Caco-2 (cell line): ENCODE data around the gene G6PD. TPM values are rescaled to one million over a fixed set of nuclear protein-coding genes. Genes with fewer than 3 reads are reported as not detected.

Source experiments
- BruUV-seq: library from RNA; stranded (reverse); fragments of 400-500 nt; replicated peaks from 2 replicates; lab custom pipeline; 2021; lab: Mats Ljungman, UMichigan
- CTCF ChIA-PET: fragments of 300-600 bp; sonication (Branson Sonifier 250); formaldehyde crosslinking; loops from one replicate; lab custom pipeline; 2022; ENCODE audit warnings: antibody characterized with exemption; lab: Charles Lee
- POLR2A ChIA-PET: fragments of 300-600 bp; sonication (Branson Sonifier 250); formaldehyde crosslinking; loops from one replicate; lab custom pipeline; 2022; ENCODE audit warnings: antibody characterized with exemption; lab: Charles Lee
- DNase-seq, 2 experiments: peaks; one replicate each; pipeline versions ENCODE4 v3.0.0 to v3.0.0-alpha.2; 2020 to 2022
- H3K27me3 ChIP-seq: replicated peaks from 2 replicates; pipeline ENCODE4 v1.6.0; 2011; ENCODE audit warnings: low read length; ENCODE audit not compliant: control insufficient read depth, insufficient read depth
- H3K36me3 ChIP-seq: 2 replicates; pipeline ENCODE4 v1.5.1; 2011; ENCODE audit warnings: low read length; ENCODE audit not compliant: control insufficient read depth, insufficient read depth
- H3K4me1 ChIP-seq: fragments of 250-450 bp; sonication (Bioruptor Pico); 2 replicates; pipeline ENCODE4 v1.5.1; 2020; ENCODE audit warnings: mild to moderate bottlenecking
- H3K4me3 ChIP-seq: 2 replicates; pipeline ENCODE4 v1.5.1; 2011; ENCODE audit warnings: low read depth, mild to moderate bottlenecking, control low read depth, low read length
- H3K9me3 ChIP-seq: fragments of 250-450 bp; sonication (Bioruptor Pico); 2 replicates; pipeline ENCODE4 v1.5.1; 2020; ENCODE audit warnings: mild to moderate bottlenecking, moderate library complexity
- H3K27ac Mint-ChIP-seq: one replicate; pipeline ENCODE4 v1.8.0; 2022; ENCODE audit warnings: mixed read lengths; ENCODE audit not compliant: unreplicated experiment
- H3K27me3 Mint-ChIP-seq: one replicate; pipeline ENCODE4 v1.8.0; 2022; ENCODE audit warnings: mixed read lengths; ENCODE audit not compliant: insufficient read depth, unreplicated experiment
- H3K36me3 Mint-ChIP-seq: one replicate; pipeline ENCODE4 v1.8.0; 2022; ENCODE audit warnings: mild to moderate bottlenecking, mixed read lengths; ENCODE audit not compliant: insufficient read depth, unreplicated experiment
- H3K4me1 Mint-ChIP-seq: one replicate; pipeline ENCODE4 v1.8.0; 2022; ENCODE audit warnings: low read depth, mixed read lengths; ENCODE audit not compliant: unreplicated experiment
- H3K4me3 Mint-ChIP-seq: one replicate; pipeline ENCODE4 v1.8.0; 2022; ENCODE audit warnings: mild to moderate bottlenecking, moderate library complexity, mixed read lengths; ENCODE audit not compliant: unreplicated experiment
- H3K9me3 Mint-ChIP-seq: one replicate; pipeline ENCODE4 v1.8.0; 2022; ENCODE audit warnings: mixed read lengths; ENCODE audit not compliant: unreplicated experiment
- CTCF ChIP-seq, 2 experiments: fragments of 200-600 bp in 1 of 2; IDR thresholded peaks; 1 replicate in 1 of 2; 2 replicates in 1 of 2; pipeline versions ENCODE4 v1.5.1 to v1.8.0; 2011 to 2022; ENCODE audit warnings: antibody characterized with exemption in 1 of 2, control low read depth in 1 of 2, inconsistent platforms in 1 of 2, low read depth in 1 of 2, low read length in 1 of 2, mild to moderate bottlenecking in 1 of 2, moderate library complexity in 1 of 2; ENCODE audit not compliant: insufficient read depth in 1 of 2, severe bottlenecking in 1 of 2, unreplicated experiment in 1 of 2
- intact Hi-C: fragments of 100-400 bp; cut with micrococcal nuclease; formaldehyde crosslinking; loops from one replicate; pipeline ENCODE4 v1.10.0; 2022; ENCODE audit not compliant: unreplicated experiment
- total RNA-seq: library from RNA; stranded (reverse); gene quantifications from 2 replicates; pipeline ENCODE4 v1.2.3, GENCODE V29; 2022

The G6PD gene
- total RNA-seq, 1 experiment from 2014 or later, result 103 TPM

GRCh38 chrX:154483325-154483724 lies 63.3 kb downstream of the G6PD start:
- intact Hi-C loops, result no loop called here
- H3K4me1 ChIP-seq, result peaks cover 4% of the 10 kb centered on the region; the same call in 1 of the 2 replicates
- no peaks in the 10 kb centered on the region for H3K27me3 ChIP-seq
- Mint-ChIP-seq H3K27ac (peak overlapping the region; percentile 48), H3K4me1 (no peaks in the 10 kb centered on the region), H3K27me3 (no peaks in the 10 kb centered on the region), H3K4me3 (no peak overlapping the region), H3K9me3 (no peaks in the 10 kb centered on the region), H3K36me3 (peaks cover 22% of the 10 kb centered on the region)
- DNase-seq, result no peak
- ChIA-PET POLR2A (no interaction called here), CTCF (no interaction called here)
- no peak overlapping the region for H3K4me3 ChIP-seq
- no TSS peak for BruUV-seq
- H3K9me3 ChIP-seq, result no peaks in the 10 kb centered on the region
- no peak for TF ChIP-seq CTCF (IDR thresholded peaks at IDR 0.05; ENCODE audit: insufficient read depth in 1 of 2, low read depth in 1 of 2, low read length in 1 of 2, severe bottlenecking in 1 of 2, unreplicated experiment in 1 of 2)
- H3K36me3 ChIP-seq, result 0 out of 2 replicates have a peak, but pooled peaks cover 1% of the 10 kb centered on the region

DNA sequence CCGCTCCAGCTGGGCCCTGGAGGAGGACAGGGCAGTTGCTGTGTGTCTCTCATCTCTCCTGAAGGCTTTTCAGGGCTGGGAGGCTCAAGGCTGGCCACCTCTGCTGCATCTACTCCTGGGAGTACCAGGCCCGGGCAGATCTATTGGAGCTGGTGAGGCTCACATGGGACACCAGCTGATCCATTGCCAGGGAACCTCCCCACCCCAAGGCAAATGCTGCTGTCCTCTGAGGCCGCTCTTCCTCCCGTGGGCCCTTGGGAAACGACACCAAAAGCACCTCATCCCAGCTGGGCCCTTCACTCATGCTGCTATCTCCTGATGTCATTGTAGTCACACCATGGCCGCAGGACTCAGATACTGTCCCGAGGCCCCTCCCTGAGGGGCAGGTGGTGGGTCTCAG lies 63.9 kb downstream of the G6PD start:
- POLR2A ChIA-PET, result no interaction called here
- no peak for TF ChIP-seq CTCF (IDR thresholded peaks at IDR 0.05; ENCODE audit: insufficient read depth in 1 of 2, low read depth in 1 of 2, low read length in 1 of 2, severe bottlenecking in 1 of 2, unreplicated experiment in 1 of 2)

GRCh38 chrX:154481911-154482601 lies 64.6 kb downstream of the G6PD start:
- no peak overlapping the region for H3K4me3 ChIP-seq
- no peaks in the 10 kb centered on the region for H3K9me3 Mint-ChIP-seq
- no peak for TF ChIP-seq CTCF (IDR thresholded peaks at IDR 0.05; ENCODE audit: insufficient read depth in 1 of 2, low read depth in 1 of 2, low read length in 1 of 2, severe bottlenecking in 1 of 2, unreplicated experiment in 1 of 2)
- no peak overlapping the region for H3K4me3 Mint-ChIP-seq
- no peak overlapping the region for H3K27ac Mint-ChIP-seq
- ChIA-PET CTCF (no interaction called here), POLR2A (interaction anchor here (0.8 kb wide), 1 partner anchor 8 kb away, joined by 3 read pairs; the partner anchor contains the start of gene SLC10A3)
- H3K36me3 Mint-ChIP-seq, result peaks cover 25% of the 10 kb centered on the region
- H3K36me3 ChIP-seq, result 0 out of 2 replicates have a peak, but pooled peaks cover 1% of the 10 kb centered on the region
- no peaks in the 10 kb centered on the region for H3K4me1 Mint-ChIP-seq
- H3K4me1 ChIP-seq, result peaks cover 2% of the 10 kb centered on the region; the same call in 1 of the 2 replicates
- no peaks in the 10 kb centered on the region for H3K27me3 ChIP-seq
- BruUV-seq, result no TSS peak
- no peak for DNase-seq
- intact Hi-C loops, result no loop called here
- H3K9me3 ChIP-seq, result no peaks in the 10 kb centered on the region
- no peaks in the 10 kb centered on the region for H3K27me3 Mint-ChIP-seq

More for the DNA sequence above, 63.9 kb downstream of the G6PD start:
- no peaks in the 10 kb centered on the region for H3K27me3 Mint-ChIP-seq
- Histone ChIP-seq H3K27me3 (no peaks in the 10 kb centered on the region), H3K4me1 (peaks cover 4% of the 10 kb centered on the region; the same call in 1 of the 2 replicates), H3K4me3 (no peak overlapping the region), H3K36me3 (0 out of 2 replicates have a peak, but pooled peaks cover 1% of the 10 kb centered on the region), H3K9me3 (no peaks in the 10 kb centered on the region)
- H3K4me3 Mint-ChIP-seq, result no peak overlapping the region
- no peaks in the 10 kb centered on the region for H3K9me3 Mint-ChIP-seq
- peaks cover 25% of the 10 kb centered on the region for H3K36me3 Mint-ChIP-seq
- BruUV-seq, result no TSS peak
- H3K4me1 Mint-ChIP-seq, result no peaks in the 10 kb centered on the region
- DNase-seq, result no peak
- intact Hi-C loops, result no loop called here
- CTCF ChIA-PET, result no interaction called here
- H3K27ac Mint-ChIP-seq, result peak overlapping the region; percentile 48

Other genes starting within 250 kb of the G6PD start
- 546 and 634 TPM in 2 replicates for gene FLNA, start 172.2 kb downstream of the G6PD start, total RNA-seq
- gene EMD, start 167.6 kb downstream of the G6PD start, total RNA-seq, result 67.2 and 70.1 TPM in 2 replicates
- gene RPL10, start 148.5 kb downstream of the G6PD start, total RNA-seq, result 2,081 and 2,086 TPM in 2 replicates
- gene DNASE1L1, start 137.6 kb downstream of the G6PD start, total RNA-seq, result 8.8 and 9.7 TPM in 2 replicates
- gene TAFAZZIN, start 135.3 kb downstream of the G6PD start, total RNA-seq, result 30.2 and 34.0 TPM in 2 replicates
- 107 and 112 TPM in 2 replicates for gene ATP6AP1, start 118.2 kb downstream of the G6PD start, total RNA-seq
- 68.7 and 69.5 TPM in 2 replicates for gene GDI1, start 109.7 kb downstream of the G6PD start, total RNA-seq
- gene FAM50A, start 102.7 kb downstream of the G6PD start, total RNA-seq, result 75.9 and 82.3 TPM in 2 replicates
- 58.4 and 61.5 TPM in 2 replicates for gene PLXNA3, start 88.6 kb downstream of the G6PD start, total RNA-seq
- gene LAGE3, start 67.6 kb downstream of the G6PD start, total RNA-seq, result 26.0 and 26.7 TPM in 2 replicates
- 38.8 and 42.5 TPM in 2 replicates for gene UBL4A, start 60.2 kb downstream of the G6PD start, total RNA-seq
- gene SLC10A3, start 56.2 kb downstream of the G6PD start, total RNA-seq, result 19.6 and 22.5 TPM in 2 replicates
- gene FAM3A, start 30.6 kb downstream of the G6PD start, total RNA-seq, result 23.0 and 27.3 TPM in 2 replicates
- gene IKBKG, start 774 bp upstream of the G6PD start, total RNA-seq, result 28.6 and 29.3 TPM in 2 replicates
- not detected in 2 replicates for gene CTAG1A, start 38.3 kb upstream of the G6PD start, total RNA-seq
- gene CTAG1B, start 72.4 kb upstream of the G6PD start, total RNA-seq, result not detected in 2 replicates
- not detected in 2 replicates for gene CTAG2, start 106.7 kb upstream of the G6PD start, total RNA-seq
- not detected in 2 replicates for gene GAB3, start 204.2 kb upstream of the G6PD start, total RNA-seq
- gene DKC1, start 216.0 kb upstream of the G6PD start, total RNA-seq, result 106 and 107 TPM in 2 replicates